Keratinocyte (primary cell): ENCODE measurements around the gene ECE2. TPM values are rescaled to one million over a fixed set of nuclear protein-coding genes. Genes with fewer than 3 reads are reported as not detected.

Experiments used
- DNase-seq: peaks from one replicate; pipeline ENCODE4 v3.0.0-alpha.2; 2011; ENCODE audit warnings: low read depth, missing footprints, low spot score
- FAIRE-seq: peaks from 2 replicates; lab custom pipeline; 2011; peaks lifted over from hg19 to GRCh38; lab: Jason Lieb, UNC
- H2AFZ ChIP-seq: 2 replicates; pipeline ENCODE4 v1.6.0; 2012; ENCODE audit warnings: low read length, control low read depth, inconsistent platforms; ENCODE audit not compliant: control insufficient read depth
- H3K27ac ChIP-seq: 2 replicates; pipeline ENCODE4 v1.5.1; 2011; ENCODE audit warnings: low read length; ENCODE audit not compliant: control insufficient read depth, insufficient read depth
- H3K27me3 ChIP-seq: 3 replicates; pipeline ENCODE4 v1.6.0; 2011; ENCODE audit warnings: low read length; ENCODE audit not compliant: control insufficient read depth, insufficient read depth; ENCODE audit errors: extremely low read depth
- H3K36me3 ChIP-seq, 2 experiments: 2 replicates in 1 of 2; 3 replicates in 1 of 2; pipeline ENCODE4 v1.5.1; 2011; ENCODE audit warnings: low read length in 2 of 2, mild to moderate bottlenecking in 1 of 2; ENCODE audit not compliant: control insufficient read depth in 2 of 2, insufficient read depth in 2 of 2; ENCODE audit errors: extremely low read depth in 1 of 2
- H3K4me1 ChIP-seq: 3 replicates; pipeline ENCODE4 v1.5.1; 2011; ENCODE audit warnings: low read length; ENCODE audit not compliant: control insufficient read depth, insufficient read depth; ENCODE audit errors: extremely low read depth
- H3K4me2 ChIP-seq: 3 replicates; pipeline ENCODE4 v1.6.0; 2011; ENCODE audit warnings: low read depth, low read length; ENCODE audit not compliant: control insufficient read depth, insufficient read depth; ENCODE audit errors: extremely low read depth
- H3K4me3 ChIP-seq, 3 experiments: fragments of 200-600 bp in 1 of 3; sonication (generic) in 1 of 3; 2 replicates in 2 of 3; 3 replicates in 1 of 3; pipeline ENCODE4 v1.5.1; 2011 to 2016; ENCODE audit warnings: low read length in 3 of 3, mild to moderate bottlenecking in 3 of 3, control low read depth in 2 of 3, inconsistent platforms in 1 of 3, low read depth in 1 of 3, mixed read lengths in 1 of 3, mixed run types in 1 of 3, moderate library complexity in 1 of 3; ENCODE audit not compliant: control insufficient read depth in 2 of 3, insufficient read depth in 2 of 3; ENCODE audit errors: extremely low read depth in 1 of 3
- H3K79me2 ChIP-seq: 2 replicates; pipeline ENCODE4 v1.6.0; 2012; ENCODE audit warnings: low read length; ENCODE audit not compliant: control insufficient read depth, insufficient read depth
- H3K9ac ChIP-seq: 3 replicates; pipeline ENCODE4 v1.6.0; 2011; ENCODE audit warnings: low read length; ENCODE audit not compliant: control insufficient read depth, insufficient read depth; ENCODE audit errors: extremely low read depth
- H3K9me1 ChIP-seq: 3 replicates; pipeline ENCODE4 v1.6.0; 2011; ENCODE audit warnings: low read length; ENCODE audit not compliant: control insufficient read depth, insufficient read depth; ENCODE audit errors: extremely low read depth
- H3K9me3 ChIP-seq: 2 replicates; pipeline ENCODE4 v1.5.1; 2012; ENCODE audit warnings: low read depth, low read length; ENCODE audit not compliant: control insufficient read depth
- H4K20me1 ChIP-seq: 3 replicates; pipeline ENCODE4 v1.6.0; 2011; ENCODE audit warnings: low read length; ENCODE audit not compliant: control insufficient read depth, insufficient read depth; ENCODE audit errors: extremely low read depth
- CTCF ChIP-seq, 3 experiments: IDR thresholded peaks in 1 of 3; conservative IDR thresholded peaks in 1 of 3; optimal IDR thresholded peaks in 1 of 3; 2 replicates in 2 of 3; 3 replicates in 1 of 3; pipeline versions ENCODE3 to v1.5.1; 2011; ENCODE audit warnings: low read length in 3 of 3, mild to moderate bottlenecking in 3 of 3, moderate library complexity in 2 of 3, control low read depth in 1 of 3, inconsistent platforms in 1 of 3; ENCODE audit not compliant: insufficient read depth in 2 of 3; ENCODE audit errors: extremely low read depth in 1 of 3
- EZH2 ChIP-seq: IDR thresholded peaks from one replicate; pipeline ENCODE4 v1.6.1; 2012; ENCODE audit warnings: inconsistent platforms, mild to moderate bottlenecking, low read length, moderate library complexity
- dilution Hi-C: fragments of 300-500 bp; cut with MboI; formaldehyde crosslinking; loops from one replicate; pipeline ENCODE4 v1.7.0; 2020; ENCODE audit warnings: low sequenced_read_pairs; ENCODE audit not compliant: extremely low pct_ligation_motif_present
- polyA plus RNA-seq, 5 experiments: library from polyadenylated mRNA; depleted of rRNA in 3 of 5; stranded (reverse) in 3 of 5; stranded (forward) in 1 of 5; unstranded in 1 of 5; fragments of >200 nt; gene quantifications; 1 replicate in 1 of 5; 2 replicates in 3 of 5; 3 replicates in 1 of 5; pipeline versions ENCODE4 v1.2.1 to v1.2.3, GENCODE V29; 2011 to 2012; ENCODE audit warnings: missing spikeins in 2 of 5, low read depth in 1 of 5, low replicate concordance in 1 of 5

The ECE2 gene
- polyA plus RNA-seq, 1 donor (not counting 4 experiments of a cell fraction or from before 2014, with no cell fraction given) = not detected

- DNase-seq (no peak), FAIRE-seq (no peak)
- H3K4me2 ChIP-seq = no peak overlapping the region
- H3K9ac ChIP-seq = no peak overlapping the region
- H3K27me3 ChIP-seq = peaks cover under 1% of the 10 kb centered on the region
- H3K9me1 ChIP-seq = no peaks in the 10 kb centered on the region
- no peaks in the 10 kb centered on the region for H3K36me3 ChIP-seq
- no peak overlapping the region for H2AFZ ChIP-seq
- dilution Hi-C loops = no loop called here
- TF ChIP-seq CTCF (optimal IDR thresholded peaks at IDR 0.05 in 1 of 3, IDR thresholded peaks at IDR 0.05 in 1 of 3, conservative IDR thresholded peaks at IDR 0.05 in 1 of 3; ENCODE audit: extremely low read depth in 1 of 3, insufficient read depth in 2 of 3, low read length in 3 of 3) = no peak
- TF ChIP-seq EZH2 = no peak
- no peaks in the 10 kb centered on the region for H3K9me3 ChIP-seq
- no peaks in the 10 kb centered on the region for H3K79me2 ChIP-seq
- no peaks in the 10 kb centered on the region for H3K4me1 ChIP-seq
- H4K20me1 ChIP-seq = no peaks in the 10 kb centered on the region
- H3K27ac ChIP-seq = no peak overlapping the region
- no peak overlapping the region for H3K4me3 ChIP-seq
Observed at GRCh38 chr3:184283681-184284080, 7.9 kb downstream of the ECE2 start.

GRCh38 chr3:184284696-184285095, 8.9 kb downstream of the ECE2 start:
- no peaks in the 10 kb centered on the region for H3K9me3 ChIP-seq
- FAIRE-seq (no peak), DNase-seq (no peak)
- no peaks in the 10 kb centered on the region for H3K9me1 ChIP-seq
- no peaks in the 10 kb centered on the region for H3K79me2 ChIP-seq
- H3K27ac ChIP-seq = no peak overlapping the region
- H3K4me2 ChIP-seq = no peak overlapping the region
- no peaks in the 10 kb centered on the region for H3K4me1 ChIP-seq
- dilution Hi-C loops = no loop called here
- H3K4me3 ChIP-seq = no peak overlapping the region
- peak; percentile 43 to 58 (median 51) for TF ChIP-seq CTCF (optimal IDR thresholded peaks at IDR 0.05 in 1 of 3, IDR thresholded peaks at IDR 0.05 in 1 of 3, conservative IDR thresholded peaks at IDR 0.05 in 1 of 3; ENCODE audit: extremely low read depth in 1 of 3, insufficient read depth in 2 of 3, low read length in 3 of 3)
- no peak for TF ChIP-seq EZH2
- H2AFZ ChIP-seq = no peak overlapping the region
- H3K9ac ChIP-seq = no peak overlapping the region
- H3K27me3 ChIP-seq = no peaks in the 10 kb centered on the region
- H3K36me3 ChIP-seq = no peaks in the 10 kb centered on the region
- H4K20me1 ChIP-seq = no peaks in the 10 kb centered on the region
